ENCODE results near the gene PMVK. TPM values are rescaled to one million over a fixed set of nuclear protein-coding genes. Genes with fewer than 3 reads are reported as not detected.

The PMVK gene
- total and polyA plus RNA-seq, 2 donors from 2014 or later: 42.0 to 132 TPM

GRCh38 chr1:154953611-154954038, 17.1 kb upstream of the PMVK start:
- Histone ChIP-seq H3K27ac (ENCODE audit: low read depth in 2 of 2, low read length in 2 of 2) (peak overlapping the region in 1 of 2 donors; percentile 32), H3K27me3 (ENCODE audit: control insufficient read depth, insufficient read depth, low read length) (no peaks in the 10 kb centered on the region), H3K36me3 (ENCODE audit: control insufficient read depth in 2 of 3, insufficient read depth in 3 of 3, low read length in 3 of 3) (peaks cover 0 to 8% (median under 1%) of the 10 kb centered on the region in 3 donors), H3K9me3 (ENCODE audit: control insufficient read depth in 2 of 3, insufficient read depth in 1 of 3, low read length in 3 of 3) (no peaks in the 10 kb centered on the region), H3K4me1 (ENCODE audit: control insufficient read depth in 2 of 3, insufficient read depth in 2 of 3, low read depth in 1 of 3, low read length in 3 of 3) (peaks cover 4 to 37% (median 19%) of the 10 kb centered on the region in 3 donors), H3K4me3 (ENCODE audit: low read length in 3 of 3) (peak overlapping the region in 2 of 3 donors; percentile 2 to 7), H3K9ac (ENCODE audit: low read length in 3 of 3) (peak overlapping the region in 1 of 3 donors; percentile 82)
- FAIRE-seq (no peak), DNase-seq (no peak)
- TF ChIP-seq CTCF (IDR thresholded peaks at IDR 0.05; ENCODE audit: borderline replicate concordance, extremely low read depth, insufficient read depth): no peak
- intact Hi-C loops (cut with DNase I): no loop called here

- H3K4me3 ChIP-seq (ENCODE audit: low read length in 3 of 3): no peak overlapping the region
- peak overlapping the region in 1 of 2 donors; percentile 14 for H3K27ac ChIP-seq (ENCODE audit: low read depth in 2 of 2, low read length in 2 of 2)
- no peaks in the 10 kb centered on the region for H3K27me3 ChIP-seq (ENCODE audit: control insufficient read depth, insufficient read depth, low read length)
- intact Hi-C loops (cut with DNase I): no loop called here
- no peak overlapping the region for H3K9ac ChIP-seq (ENCODE audit: low read length in 3 of 3)
- DNase-seq: peak in 1 of 5 donors; percentile 13
- no peaks in the 10 kb centered on the region for H3K9me3 ChIP-seq (ENCODE audit: control insufficient read depth in 2 of 3, insufficient read depth in 1 of 3, low read length in 3 of 3)
- H3K36me3 ChIP-seq (ENCODE audit: control insufficient read depth in 2 of 3, insufficient read depth in 3 of 3, low read length in 3 of 3): peaks cover 0 to 11% (median 6%) of the 10 kb centered on the region in 3 donors
- FAIRE-seq: no peak
- H3K4me1 ChIP-seq (ENCODE audit: control insufficient read depth in 2 of 3, insufficient read depth in 2 of 3, low read depth in 1 of 3, low read length in 3 of 3): peaks cover 4 to 37% (median 19%) of the 10 kb centered on the region in 3 donors
- no peak for TF ChIP-seq CTCF (IDR thresholded peaks at IDR 0.05; ENCODE audit: borderline replicate concordance, extremely low read depth, insufficient read depth)
These were observed 16.1 kb upstream of the PMVK start for GRCh38 chr1:154952664-154953063.

- H3K9ac ChIP-seq (ENCODE audit: low read length in 3 of 3): no peak overlapping the region
- H3K4me3 ChIP-seq (ENCODE audit: low read length in 3 of 3): no peak overlapping the region
- no peaks in the 10 kb centered on the region for H3K27me3 ChIP-seq (ENCODE audit: control insufficient read depth, insufficient read depth, low read length)
- peaks cover 4 to 37% (median 19%) of the 10 kb centered on the region in 3 donors for H3K4me1 ChIP-seq (ENCODE audit: control insufficient read depth in 2 of 3, insufficient read depth in 2 of 3, low read depth in 1 of 3, low read length in 3 of 3)
- DNase-seq (peak in 4 of 5 donors; percentile 37 to 69 (median 54)), FAIRE-seq (no peak)
- peak overlapping the region in 1 of 2 donors; percentile 14 for H3K27ac ChIP-seq (ENCODE audit: low read depth in 2 of 2, low read length in 2 of 2)
- H3K9me3 ChIP-seq (ENCODE audit: control insufficient read depth in 2 of 3, insufficient read depth in 1 of 3, low read length in 3 of 3): no peaks in the 10 kb centered on the region
- intact Hi-C loops (cut with DNase I): no loop called here
- TF ChIP-seq CTCF (IDR thresholded peaks at IDR 0.05; ENCODE audit: borderline replicate concordance, extremely low read depth, insufficient read depth): no peak
- peaks cover 0 to 11% (median 6%) of the 10 kb centered on the region in 3 donors for H3K36me3 ChIP-seq (ENCODE audit: control insufficient read depth in 2 of 3, insufficient read depth in 3 of 3, low read length in 3 of 3)
These were observed 15.6 kb upstream of the PMVK start for GRCh38 chr1:154951901-154952657.
